Smooth muscle cell (in vitro differentiated cells): ENCODE data around the gene USP11. TPM values are rescaled to one million over a fixed set of nuclear protein-coding genes. Genes with fewer than 3 reads are reported as not detected.
A peak's percentile ranks its signal among the peaks of the same experiment; 100 is the strongest.

Experiments
- DNase-seq: peaks from one replicate; lab custom pipeline; 2025; ENCODE audit not compliant: unreplicated experiment; lab: John Stamatoyannopoulos, UW
- H2AFZ ChIP-seq: fragments of 200-600 bp; sonication (generic); 2 replicates; pipeline ENCODE4 v1.6.0; 2016; ENCODE audit warnings: antibody characterized with exemption, low read depth, mild to moderate bottlenecking
- H3F3A ChIP-seq: fragments of 200-600 bp; sonication (generic); 2 replicates; pipeline ENCODE4 v1.6.0; 2017; ENCODE audit warnings: antibody characterized with exemption, low read depth
- H3K27ac ChIP-seq: fragments of 200-600 bp; sonication (generic); 2 replicates; pipeline ENCODE4 v1.5.1; 2016; ENCODE audit warnings: low read depth, mild to moderate bottlenecking
- H3K27me3 ChIP-seq: fragments of 200-600 bp; sonication (generic); 2 replicates; pipeline ENCODE4 v1.6.1; 2016; ENCODE audit warnings: low read depth, mild to moderate bottlenecking
- H3K36me3 ChIP-seq: fragments of 200-600 bp; sonication (generic); 2 replicates; pipeline ENCODE4 v1.5.1; 2016; ENCODE audit warnings: low read depth
- H3K4me1 ChIP-seq: fragments of 200-600 bp; sonication (generic); 2 replicates; pipeline ENCODE4 v1.5.1; 2016; ENCODE audit warnings: low read depth
- H3K4me2 ChIP-seq: fragments of 200-600 bp; sonication (generic); 2 replicates; pipeline ENCODE4 v1.6.0; 2016; ENCODE audit warnings: mild to moderate bottlenecking
- H3K4me3 ChIP-seq: fragments of 200-600 bp; sonication (generic); 2 replicates; pipeline ENCODE4 v1.5.1; 2016; ENCODE audit warnings: mild to moderate bottlenecking
- H3K79me2 ChIP-seq: fragments of 200-600 bp; sonication (generic); 2 replicates; pipeline ENCODE4 v1.6.0; 2016; ENCODE audit warnings: low read depth, mild to moderate bottlenecking
- H3K9ac ChIP-seq: fragments of 200-600 bp; sonication (generic); 2 replicates; pipeline ENCODE4 v1.6.0; 2016; ENCODE audit warnings: low read depth
- H3K9me3 ChIP-seq: fragments of 200-600 bp; sonication (generic); replicated peaks from 2 replicates; pipeline ENCODE4 v1.5.1; 2016; ENCODE audit warnings: low read depth
- H4K20me1 ChIP-seq: fragments of 200-600 bp; sonication (generic); 2 replicates; pipeline ENCODE4 v1.6.0; 2016; ENCODE audit warnings: low read depth
- CTCF ChIP-seq: fragments of 200-600 bp; sonication (generic); IDR thresholded peaks from 2 replicates; pipeline ENCODE4 v1.5.1; 2017; ENCODE audit warnings: borderline replicate concordance, mild to moderate bottlenecking, antibody characterized with exemption; ENCODE audit not compliant: insufficient read depth, poor library complexity, severe bottlenecking
- WGBS: methylation state at CpG from one replicate; pipeline ENCODE4 v1.1.7; 2016; ENCODE audit warnings: low lambda C conversion rate; 5-methylcytosine and 5-hydroxymethylcytosine counted together
- polyA plus RNA-seq: library from polyadenylated mRNA; unstranded; fragments of >200 nt; fragmentation: Nextera tagmentation; extraction: Ambion mirVana; gene quantifications from 2 replicates; pipeline ENCODE4 v1.2.1, GENCODE V29; 2016
- small RNA-seq: library from RNA; depleted of rRNA; stranded (forward); fragments of <200 nt; gene quantifications from one replicate; pipeline ENCODE3, GENCODE V24; 2014
- total RNA-seq: library from RNA; depleted of rRNA; stranded (reverse); fragments of >200 nt; gene quantifications from 2 replicates; pipeline ENCODE4 v1.2.3, GENCODE V29; 2014

The USP11 gene
- total and polyA plus RNA-seq, 2 experiments from 2014 or later = 84.0 to 221 TPM

GRCh38 chrX:47296766-47297365, 64.1 kb downstream of the USP11 start:
- Histone ChIP-seq H4K20me1 (no peaks in the 10 kb centered on the region), H3K9me3 (no peaks in the 10 kb centered on the region), H3K27me3 (no peaks in the 10 kb centered on the region), H3K9ac (no peak overlapping the region), H3K4me1 (no peaks in the 10 kb centered on the region), H3K36me3 (no peaks in the 10 kb centered on the region), H3K4me2 (no peak overlapping the region), H3F3A (no peaks in the 10 kb centered on the region), H3K4me3 (no peak overlapping the region), H3K79me2 (no peaks in the 10 kb centered on the region), H3K27ac (no peak overlapping the region), H2AFZ (no peak overlapping the region)
- TF ChIP-seq CTCF = no peak
- 86% methylated on average over 5 of the region's 5 CpGs for WGBS
- no peak for DNase-seq

GRCh38 chrX:47297874-47298273, 65.1 kb downstream of the USP11 start:
- no peak for DNase-seq
- no peaks in the 10 kb centered on the region for H3K27me3 ChIP-seq

More at GRCh38 chrX:47297874-47298273, 65.1 kb downstream of the USP11 start:
- TF ChIP-seq CTCF = no peak
- H3K79me2 ChIP-seq = no peaks in the 10 kb centered on the region
- H4K20me1 ChIP-seq = no peaks in the 10 kb centered on the region
- H3K9ac ChIP-seq = no peak overlapping the region
- H3K4me1 ChIP-seq = no peaks in the 10 kb centered on the region
- no peaks in the 10 kb centered on the region for H3F3A ChIP-seq
- H3K4me2 ChIP-seq = no peak overlapping the region
- H2AFZ ChIP-seq = no peak overlapping the region
- no peaks in the 10 kb centered on the region for H3K9me3 ChIP-seq
- WGBS = 63% methylated on average over 5 of the region's 5 CpGs
- H3K36me3 ChIP-seq = no peaks in the 10 kb centered on the region
- H3K27ac ChIP-seq = peak overlapping the region; percentile 65
- no peak overlapping the region for H3K4me3 ChIP-seq

Small RNAs within 50 kb of the gene (small RNA-seq; reads per million reads assigned to genes)
- not detected for gene RN7SL785P

Other genes starting within 250 kb of the USP11 start
- 1.1 and 2.5 TPM in 2 replicates for gene RGN, start 154.6 kb upstream of the USP11 start, total RNA-seq
- 0.96 and 3.6 TPM in 2 replicates for gene RGN, start 154.6 kb upstream of the USP11 start, polyA plus RNA-seq
- 67.4 and 82.6 TPM in 2 replicates for gene NDUFB11, start 88.3 kb upstream of the USP11 start, total RNA-seq
- 167 and 178 TPM in 2 replicates for gene NDUFB11, start 88.3 kb upstream of the USP11 start, polyA plus RNA-seq
- gene RBM10, start 87.8 kb upstream of the USP11 start, total RNA-seq = 17.6 and 18.3 TPM in 2 replicates
- gene RBM10, start 87.8 kb upstream of the USP11 start, polyA plus RNA-seq = 39.2 and 42.7 TPM in 2 replicates
- 223 and 233 TPM in 2 replicates for gene UBA1, start 39.2 kb upstream of the USP11 start, total RNA-seq
- 243 and 246 TPM in 2 replicates for gene UBA1, start 39.2 kb upstream of the USP11 start, polyA plus RNA-seq
- gene CDK16, start 14.3 kb upstream of the USP11 start, total RNA-seq = 118 and 176 TPM in 2 replicates
- gene CDK16, start 14.3 kb upstream of the USP11 start, polyA plus RNA-seq = 269 and 270 TPM in 2 replicates
- 0.22 TPM in 1 of 2 replicates, not detected in the other for gene ZNF157, start 137.6 kb downstream of the USP11 start, total RNA-seq
- not detected in 2 replicates for gene ZNF157, start 137.6 kb downstream of the USP11 start, polyA plus RNA-seq